Tibial nerve (tissue), 4 donors: Measurements from ENCODE around the gene NUDT19. TPM values are rescaled to one million over a fixed set of nuclear protein-coding genes. Genes with fewer than 3 reads are reported as not detected.

ENCODE experiments used
- DNase-seq, 2 donors: peaks; one replicate each; pipeline ENCODE4 v3.0.0-alpha.2; 2019; ENCODE audit warnings: low spot score in 2 of 2
- H3K27ac ChIP-seq, 4 donors: fragments of 200-600 bp; sonication (generic) in 3 of 4; one replicate each; pipeline ENCODE4 v1.5.1; 2017 to 2019; ENCODE audit warnings: mild to moderate bottlenecking in 1 of 4
- H3K27me3 ChIP-seq, 2 donors: fragments of 200-600 bp; sonication (generic) in 1 of 2; one replicate each; pipeline versions ENCODE4 v1.5.1 to v1.6.0; 2017 to 2019
- H3K36me3 ChIP-seq, 3 donors: fragments of 200-600 bp; sonication (generic); one replicate each; pipeline ENCODE4 v1.5.1; 2018 to 2019
- H3K4me1 ChIP-seq, 4 donors: fragments of 200-600 bp; sonication (generic) in 3 of 4; one replicate each; pipeline ENCODE4 v1.5.1; 2017 to 2019
- H3K4me3 ChIP-seq, 4 donors: fragments of 200-600 bp; sonication (generic) in 3 of 4; one replicate each; pipeline ENCODE4 v1.5.1; 2017 to 2019; ENCODE audit warnings: mild to moderate bottlenecking in 1 of 4, moderate library complexity in 1 of 4
- H3K9me3 ChIP-seq, 4 donors: fragments of 200-600 bp; sonication (generic) in 3 of 4; one replicate each; pipeline ENCODE4 v1.5.1; 2017 to 2019
- CTCF ChIP-seq, 5 experiments: fragments of 200-600 bp in 3 of 5; fragments of 450-650 bp in 2 of 5; sonication (generic) in 3 of 5; IDR thresholded peaks; one replicate each; pipeline ENCODE4 v1.5.1; 2016 to 2019; ENCODE audit warnings: antibody characterized with exemption in 5 of 5, mild to moderate bottlenecking in 3 of 5, moderate library complexity in 2 of 5
- EP300 ChIP-seq, 2 donors: sonication (generic); formaldehyde crosslinking; IDR thresholded peaks; one replicate each; pipeline ENCODE4 v1.6.1; 2017; ENCODE audit warnings: antibody characterized with exemption in 2 of 2, mild to moderate bottlenecking in 1 of 2
- POLR2A ChIP-seq, 2 donors: fragments of 450-650 bp; IDR thresholded peaks; one replicate each; pipeline ENCODE4 v1.6.1; 2017; ENCODE audit warnings: antibody characterized with exemption in 2 of 2, mild to moderate bottlenecking in 2 of 2, moderate library complexity in 2 of 2
- WGBS, 2 donors: methylation state at CpG; one replicate each; pipeline ENCODE4 v1.1.5; 2018; 5-methylcytosine and 5-hydroxymethylcytosine counted together
- total RNA-seq, 4 donors: library from RNA; depleted of rRNA; stranded (reverse); fragments of >200 nt; gene quantifications; one replicate each; pipeline ENCODE4 v1.1.0, GENCODE V29; 2016

NUDT19 gene
- total RNA-seq: 1 to 10 TPM; 4.2 to 8.6 (median 5.8) TPM

DNA sequence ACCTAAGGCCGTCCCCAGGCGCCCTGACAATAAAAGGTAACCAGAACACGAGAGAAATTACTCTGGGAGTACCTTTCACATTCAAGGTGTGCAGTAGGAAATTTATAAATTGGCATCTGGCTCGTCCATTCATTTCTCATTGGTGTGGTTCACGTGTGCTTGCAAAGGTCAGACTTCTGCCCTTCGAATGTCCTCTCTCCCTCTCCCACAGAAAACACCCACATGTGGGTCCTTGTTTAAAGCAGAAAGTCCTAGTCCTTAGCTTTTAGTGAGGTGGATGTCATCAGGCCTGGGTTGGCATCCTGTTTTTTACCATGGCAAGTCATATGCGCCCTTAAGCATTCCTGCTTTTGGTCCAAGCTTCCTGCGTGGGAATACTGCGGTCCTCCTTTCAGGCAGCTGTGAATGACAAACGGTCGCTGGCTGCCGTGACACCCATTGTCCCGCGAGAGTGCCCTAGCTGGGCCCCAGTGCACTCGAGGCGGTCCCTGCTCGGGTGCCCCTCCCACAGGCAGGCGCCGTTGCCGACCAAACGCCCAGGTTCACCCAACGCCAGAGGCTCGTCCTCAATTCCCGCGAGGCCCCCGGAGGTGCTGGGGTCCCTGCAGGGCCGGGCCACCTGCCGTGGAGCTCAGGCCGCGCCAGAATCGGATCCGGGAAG is at the start of gene NUDT19:
NUDT19 (plus strand) TSS at position 531 of the 661 bp plus-strand sequence. CDS start 140 bp downstream, outside the sequence.
- H3K36me3 ChIP-seq: peaks cover 0 to 15% (median 0%) of the 10 kb centered on the region in 3 donors
- TF ChIP-seq EP300 (IDR thresholded peaks at IDR 0.05) (peak in 1 of 2 donors; percentile 62), CTCF (IDR thresholded peaks at IDR 0.05) (no peak), POLR2A (IDR thresholded peaks at IDR 0.05) (peak; percentile 38 to 49)
- H3K27ac ChIP-seq: peak within 1 kb of the TSS; percentile 10 to 83 (median 75)
- H3K4me1 ChIP-seq: peaks cover 0 to 47% (median 7%) of the 10 kb centered on the region in 4 donors
- no peaks in the 10 kb centered on the region for H3K27me3 ChIP-seq
- peak within 1 kb of the TSS; percentile 76 to 91 (median 79) for H3K4me3 ChIP-seq
- 7 to 23% methylated on average over 9 to 32 of the region's 32 CpGs for WGBS, 2 donors
- peak; percentile 47 to 51 for DNase-seq
- H3K9me3 ChIP-seq: no peaks in the 10 kb centered on the region

DNA sequence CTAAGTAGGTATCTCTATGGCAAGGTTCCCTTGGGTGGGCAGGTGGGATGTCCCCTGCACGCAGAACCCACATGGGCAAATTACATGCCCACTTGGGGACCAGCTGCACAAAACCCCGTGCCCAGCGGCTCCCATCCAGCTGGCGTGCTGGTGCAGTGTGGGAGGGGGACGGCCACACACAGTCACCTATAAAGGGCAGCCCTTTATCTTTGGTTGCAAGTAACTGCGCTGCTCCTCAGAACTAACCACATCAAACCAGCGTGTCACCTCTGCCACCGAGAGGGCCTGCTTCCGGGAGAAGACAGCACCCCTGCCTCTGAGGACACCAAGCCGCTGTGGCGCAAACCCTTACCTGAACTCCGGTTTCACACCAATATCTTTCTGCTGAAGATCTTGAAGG is 48.9 kb upstream of the NUDT19 start:
- H3K4me1 ChIP-seq: no peaks in the 10 kb centered on the region
- 88 to 96% methylated on average over 11 of the region's 12 CpGs for WGBS, 2 donors
- no peaks in the 10 kb centered on the region for H3K9me3 ChIP-seq
- TF ChIP-seq EP300 (IDR thresholded peaks at IDR 0.05) (no peak), POLR2A (IDR thresholded peaks at IDR 0.05) (no peak), CTCF (IDR thresholded peaks at IDR 0.05) (no peak)
- H3K27ac ChIP-seq: no peak overlapping the region
- H3K27me3 ChIP-seq: no peaks in the 10 kb centered on the region
- peaks cover 0 to 100% (median 18%) of the 10 kb centered on the region in 3 donors for H3K36me3 ChIP-seq
- no peak overlapping the region for H3K4me3 ChIP-seq
- DNase-seq: no peak

GRCh38 chr19:32646556-32646955 is 45.1 kb upstream of the NUDT19 start:
- Histone ChIP-seq H3K36me3 (peaks cover 0 to 92% (median 17%) of the 10 kb centered on the region in 3 donors), H3K4me1 (peaks cover 0 to under 1% (median 0%) of the 10 kb centered on the region in 4 donors), H3K4me3 (no peak overlapping the region), H3K27ac (no peak overlapping the region), H3K27me3 (no peaks in the 10 kb centered on the region), H3K9me3 (no peaks in the 10 kb centered on the region)
- no peak for DNase-seq
- WGBS, 2 donors: 89 to 91% methylated on average over 6 of the region's 6 CpGs
- no peak for TF ChIP-seq POLR2A (IDR thresholded peaks at IDR 0.05)
- no peak for TF ChIP-seq EP300 (IDR thresholded peaks at IDR 0.05)
- no peak for TF ChIP-seq CTCF (IDR thresholded peaks at IDR 0.05)

- 88 to 92% methylated on average over 8 of the region's 8 CpGs for WGBS, 2 donors
- Histone ChIP-seq H3K27ac (no peak overlapping the region), H3K36me3 (peaks cover 0 to 86% (median 17%) of the 10 kb centered on the region in 3 donors), H3K4me3 (no peak overlapping the region), H3K27me3 (no peaks in the 10 kb centered on the region), H3K9me3 (no peaks in the 10 kb centered on the region), H3K4me1 (peaks cover 0 to 9% (median 0%) of the 10 kb centered on the region in 4 donors)
- no peak for DNase-seq
- TF ChIP-seq CTCF (IDR thresholded peaks at IDR 0.05) (no peak), POLR2A (IDR thresholded peaks at IDR 0.05) (no peak), EP300 (IDR thresholded peaks at IDR 0.05) (no peak)
Observed at GRCh38 chr19:32647361-32647760, 44.3 kb upstream of the NUDT19 start.

- no peaks in the 10 kb centered on the region for H3K27me3 ChIP-seq
- no peak for DNase-seq
- peaks cover 0 to 18% (median 0%) of the 10 kb centered on the region in 4 donors for H3K4me1 ChIP-seq
- WGBS, 2 donors: 93 to 94% methylated on average over 11 of the region's 11 CpGs
- peaks cover 0 to 77% (median 9%) of the 10 kb centered on the region in 3 donors for H3K36me3 ChIP-seq
- no peaks in the 10 kb centered on the region for H3K9me3 ChIP-seq
- no peak overlapping the region for H3K27ac ChIP-seq
- TF ChIP-seq CTCF (IDR thresholded peaks at IDR 0.05): no peak
- TF ChIP-seq EP300 (IDR thresholded peaks at IDR 0.05): no peak
- no peak for TF ChIP-seq POLR2A (IDR thresholded peaks at IDR 0.05)
- no peak overlapping the region for H3K4me3 ChIP-seq
Observed at GRCh38 chr19:32649751-32650150, 41.9 kb upstream of the NUDT19 start.
